Neutrophil (primary cell): Measurements from ENCODE around the gene FANCB.

ENCODE experiments used
- H3K27ac ChIP-seq: fragments of 200-600 bp; sonication (generic); 2 replicates; pipeline ENCODE4 v1.5.1; 2016; ENCODE audit warnings: mild to moderate bottlenecking, moderate library complexity
- H3K27me3 ChIP-seq: fragments of 200-600 bp; sonication (generic); 2 replicates; pipeline ENCODE4 v1.6.0; 2016; ENCODE audit warnings: mild to moderate bottlenecking
- H3K36me3 ChIP-seq: fragments of 200-600 bp; sonication (generic); 2 replicates; pipeline ENCODE4 v1.5.1; 2017
- H3K4me1 ChIP-seq, 2 experiments: fragments of 200-600 bp in 1 of 2; sonication (generic) in 1 of 2; 1 replicate in 1 of 2; 2 replicates in 1 of 2; pipeline versions ENCODE4 v1.5.1 to v1.6.1; 2013 to 2016; ENCODE audit warnings: low read depth in 1 of 2, low read length in 1 of 2, mild to moderate bottlenecking in 1 of 2, moderate library complexity in 1 of 2; ENCODE audit not compliant: control insufficient read depth in 1 of 2, insufficient read depth in 1 of 2
- H3K4me3 ChIP-seq, 2 experiments: fragments of 200-600 bp in 1 of 2; sonication (generic) in 1 of 2; 1 replicate in 1 of 2; 2 replicates in 1 of 2; pipeline ENCODE4 v1.5.1; 2013 to 2016; ENCODE audit warnings: low read depth in 1 of 2, low read length in 1 of 2, mild to moderate bottlenecking in 1 of 2, moderate library complexity in 1 of 2
- H3K9me3 ChIP-seq: fragments of 200-600 bp; sonication (generic); 2 replicates; pipeline ENCODE4 v1.5.1; 2016
- TF ChIP-seq, protein P1 (sequence below): fragments of 200-600 bp; sonication (generic); IDR thresholded peaks from 2 replicates; pipeline ENCODE4 v1.5.1; 2016; ENCODE audit warnings: antibody characterized with exemption

Gene FANCB

DNA sequence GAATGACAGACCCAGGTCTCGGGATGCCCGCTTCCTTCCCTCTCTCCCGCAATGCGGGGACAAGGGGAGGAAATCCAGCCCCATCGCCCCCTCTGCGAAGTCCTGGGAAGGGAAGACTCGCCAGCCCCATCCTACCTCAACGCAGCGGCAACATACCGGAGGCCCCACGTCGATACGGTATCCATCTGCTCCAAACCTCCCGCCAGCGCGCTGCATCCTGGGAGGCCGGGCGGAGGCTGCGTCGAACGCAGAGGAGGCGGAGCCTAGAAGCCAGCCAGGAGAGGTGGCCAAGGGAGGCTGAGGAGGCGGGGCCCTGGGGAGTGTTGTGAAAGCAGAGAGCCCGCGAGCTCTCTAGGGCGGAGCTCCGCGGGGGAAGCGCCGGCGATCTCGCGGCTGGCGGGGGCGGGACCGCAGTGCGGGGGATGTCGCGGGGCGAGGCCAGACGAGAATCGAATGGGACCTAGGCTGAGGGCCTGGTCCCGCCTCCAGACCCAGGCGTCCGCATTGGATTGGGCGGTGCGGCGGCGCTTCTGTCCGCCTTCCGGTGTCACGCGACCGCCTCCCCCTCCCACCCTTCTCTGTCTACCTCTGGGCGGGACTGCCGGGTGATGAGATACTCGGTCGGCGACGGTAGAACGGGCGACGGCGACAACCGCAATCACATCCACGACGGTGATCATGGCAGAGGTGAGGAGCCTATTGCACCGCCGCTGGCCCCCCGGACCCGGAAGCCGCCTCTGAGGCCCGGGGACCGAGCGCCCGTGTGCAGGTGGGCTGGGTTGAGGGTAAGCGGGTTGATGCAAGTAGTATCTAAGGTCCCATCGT is at the start of gene FANCB, which contains the start of gene MOSPD2:
Gene FANCB, minus strand, starts transcription at position 219 of the 825 bp plus-strand sequence. CDS start 7,559 bp downstream, outside the sequence.
Gene MOSPD2, plus strand, starts transcription at position 571 of the 825 bp plus-strand sequence. Its CDS starts 108 bp downstream, at position 679.
- H3K4me3 ChIP-seq, result peak within 1 kb of the TSS; percentile 79 to 83
- TF ChIP-seq, protein P1, sequence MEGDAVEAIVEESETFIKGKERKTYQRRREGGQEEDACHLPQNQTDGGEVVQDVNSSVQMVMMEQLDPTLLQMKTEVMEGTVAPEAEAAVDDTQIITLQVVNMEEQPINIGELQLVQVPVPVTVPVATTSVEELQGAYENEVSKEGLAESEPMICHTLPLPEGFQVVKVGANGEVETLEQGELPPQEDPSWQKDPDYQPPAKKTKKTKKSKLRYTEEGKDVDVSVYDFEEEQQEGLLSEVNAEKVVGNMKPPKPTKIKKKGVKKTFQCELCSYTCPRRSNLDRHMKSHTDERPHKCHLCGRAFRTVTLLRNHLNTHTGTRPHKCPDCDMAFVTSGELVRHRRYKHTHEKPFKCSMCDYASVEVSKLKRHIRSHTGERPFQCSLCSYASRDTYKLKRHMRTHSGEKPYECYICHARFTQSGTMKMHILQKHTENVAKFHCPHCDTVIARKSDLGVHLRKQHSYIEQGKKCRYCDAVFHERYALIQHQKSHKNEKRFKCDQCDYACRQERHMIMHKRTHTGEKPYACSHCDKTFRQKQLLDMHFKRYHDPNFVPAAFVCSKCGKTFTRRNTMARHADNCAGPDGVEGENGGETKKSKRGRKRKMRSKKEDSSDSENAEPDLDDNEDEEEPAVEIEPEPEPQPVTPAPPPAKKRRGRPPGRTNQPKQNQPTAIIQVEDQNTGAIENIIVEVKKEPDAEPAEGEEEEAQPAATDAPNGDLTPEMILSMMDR, result no peak

GRCh38 chrX:14922437-14922836 is 49.6 kb upstream of the FANCB start:
- Histone ChIP-seq H3K9me3 (no peaks in the 10 kb centered on the region), H3K36me3 (peaks cover 39% of the 10 kb centered on the region), H3K4me1 (no peaks in the 10 kb centered on the region), H3K27ac (peak overlapping the region; percentile 33), H3K4me3 (no peak overlapping the region), H3K27me3 (no peaks in the 10 kb centered on the region)
- TF ChIP-seq, protein P1, result no peak

More for the DNA sequence above, at the start of gene FANCB, which contains the start of gene MOSPD2:
- Histone ChIP-seq H3K36me3 (no peaks in the 10 kb centered on the region), H3K27ac (peak within 1 kb of the TSS; percentile 95), H3K9me3 (no peaks in the 10 kb centered on the region), H3K4me1 (peaks cover 19 to 36% of the 10 kb centered on the region in 2 experiments), H3K27me3 (no peaks in the 10 kb centered on the region)

DNA sequence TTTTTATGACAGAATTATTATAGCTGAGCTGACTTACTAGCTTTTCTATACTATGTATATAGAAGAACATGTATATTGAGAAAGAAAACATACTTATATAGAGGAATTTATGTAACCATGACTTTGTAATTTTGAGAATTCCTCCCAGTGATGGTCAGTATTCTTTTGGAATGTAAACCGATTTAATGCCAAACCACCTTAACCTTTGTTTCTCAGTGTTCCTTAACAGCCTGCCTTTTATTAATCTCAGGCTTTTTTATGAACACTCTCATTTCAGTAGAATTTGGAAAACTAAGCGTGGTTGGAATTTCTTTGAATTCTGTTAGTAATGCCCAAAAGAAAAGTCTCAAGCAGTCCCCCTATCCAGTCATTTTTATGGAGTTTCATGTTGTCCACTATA is 47.3 kb upstream of the FANCB start:
- Histone ChIP-seq H3K27ac (no peak overlapping the region), H3K9me3 (no peaks in the 10 kb centered on the region), H3K27me3 (no peaks in the 10 kb centered on the region), H3K4me1 (no peaks in the 10 kb centered on the region), H3K4me3 (no peak overlapping the region), H3K36me3 (peaks cover 60% of the 10 kb centered on the region)
- TF ChIP-seq, protein P1, result no peak

GRCh38 chrX:14919407-14919806 is 46.5 kb upstream of the FANCB start:
- Histone ChIP-seq H3K27ac (no peak overlapping the region), H3K27me3 (no peaks in the 10 kb centered on the region), H3K4me3 (no peak overlapping the region), H3K4me1 (no peaks in the 10 kb centered on the region), H3K36me3 (peaks cover 67% of the 10 kb centered on the region), H3K9me3 (no peaks in the 10 kb centered on the region)
- TF ChIP-seq, protein P1, result no peak

DNA sequence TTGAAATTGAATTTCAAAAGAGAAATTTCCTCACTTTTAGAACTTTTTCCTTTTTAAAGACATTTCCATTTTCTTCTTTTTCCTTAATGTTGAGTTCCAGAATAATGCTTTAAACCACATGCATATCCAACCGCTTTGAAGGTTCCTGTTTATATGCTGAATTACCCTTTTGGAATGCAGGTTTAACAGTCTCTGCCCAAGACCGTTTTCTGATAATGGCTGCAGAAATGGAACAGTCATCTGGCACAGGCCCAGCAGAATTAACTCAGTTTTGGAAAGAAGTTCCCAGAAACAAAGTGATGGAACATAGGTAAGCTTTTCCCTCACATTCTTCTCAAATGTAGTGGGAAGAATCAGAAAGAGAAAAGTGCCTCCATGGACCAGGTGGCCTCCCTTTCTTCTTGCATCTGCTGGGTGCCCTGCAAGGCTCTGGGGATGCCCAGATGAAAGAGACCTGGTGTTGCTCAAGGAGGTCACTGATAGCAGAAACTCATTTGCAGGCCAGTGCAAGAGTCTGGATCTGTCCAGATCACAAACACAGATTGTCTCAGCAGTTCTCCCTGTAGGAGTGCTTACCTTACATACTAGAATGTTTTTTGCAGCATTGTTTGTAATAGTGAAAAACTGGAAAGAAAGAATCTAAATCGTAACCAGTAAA is 43.3 kb upstream of the FANCB start:
- Histone ChIP-seq H3K4me1 (no peaks in the 10 kb centered on the region), H3K4me3 (no peak overlapping the region), H3K27ac (no peak overlapping the region), H3K36me3 (peaks cover 88% of the 10 kb centered on the region), H3K9me3 (no peaks in the 10 kb centered on the region), H3K27me3 (no peaks in the 10 kb centered on the region)
- TF ChIP-seq, protein P1, result no peak
